ENCODE results near the gene DCLK1. TPM values are rescaled to one million over a fixed set of nuclear protein-coding genes. Genes with fewer than 3 reads are reported as not detected.

DCLK1 gene
- total and polyA plus RNA-seq, 7 donors, result 0.98 to 15.1 (median 3.9) TPM

GRCh38 chr13:35792021-35792420 lies 339.2 kb downstream of the DCLK1 start:
- ATAC-seq (no peak), DNase-seq (no peak)
- Histone ChIP-seq H3K4me1 (no peaks in the 10 kb centered on the region), H3K9me3 (no peaks in the 10 kb centered on the region), H3K27ac (no peak overlapping the region), H3K27me3 (ENCODE audit: insufficient read depth in 3 of 3, low read length in 2 of 3) (no peaks in the 10 kb centered on the region), H3K36me3 (ENCODE audit: insufficient read depth in 1 of 2, low read depth in 1 of 2) (no peaks in the 10 kb centered on the region), H3K4me3 (no peak overlapping the region)
- intact Hi-C loops (cut with DNase I), result no loop called here
- WGBS, 3 donors, result 41 to 57% (median 50%) methylated on average over 8 of the region's 8 CpGs
- TF ChIP-seq CTCF (IDR thresholded peaks at IDR 0.05), result no peak

GRCh38 chr13:35791184-35791851 lies 339.9 kb downstream of the DCLK1 start:
- peak in 1 of 4 donors; percentile 58 for ATAC-seq
- Histone ChIP-seq H3K27ac (no peak overlapping the region), H3K9me3 (no peaks in the 10 kb centered on the region), H3K4me3 (no peak overlapping the region), H3K27me3 (ENCODE audit: insufficient read depth in 3 of 3, low read length in 2 of 3) (no peaks in the 10 kb centered on the region), H3K4me1 (no peaks in the 10 kb centered on the region), H3K36me3 (ENCODE audit: insufficient read depth in 1 of 2, low read depth in 1 of 2) (no peaks in the 10 kb centered on the region)
- TF ChIP-seq CTCF (IDR thresholded peaks at IDR 0.05), result no peak
- WGBS, 3 donors, result 43 to 64% (median 49%) methylated on average over 3 of the region's 3 CpGs
- intact Hi-C loops (cut with DNase I), result no loop called here
- DNase-seq, result no peak

GRCh38 chr13:35789335-35790165 lies 341.6 kb downstream of the DCLK1 start:
- no peak for DNase-seq
- intact Hi-C loops (cut with DNase I), result loop anchor here in 1 of 2 donors (10.0 kb wide), 1 partner anchor 155 kb away; no protein-coding TSS in a partner anchor
- Histone ChIP-seq H3K27me3 (ENCODE audit: insufficient read depth in 3 of 3, low read length in 2 of 3) (peaks cover 0 to 3% (median 0%) of the 10 kb centered on the region in 3 donors), H3K4me1 (no peaks in the 10 kb centered on the region), H3K27ac (no peak overlapping the region), H3K36me3 (ENCODE audit: insufficient read depth in 1 of 2, low read depth in 1 of 2) (no peaks in the 10 kb centered on the region), H3K4me3 (no peak overlapping the region), H3K9me3 (no peaks in the 10 kb centered on the region)
- WGBS, 3 donors, result 67 to 70% (median 69%) methylated on average over 6 of the region's 6 CpGs
- peak in 2 of 4 donors; percentile 36 to 72 for ATAC-seq
- TF ChIP-seq CTCF (IDR thresholded peaks at IDR 0.05), result peak; percentile 67

GRCh38 chr13:35787937-35788336 lies 343.2 kb downstream of the DCLK1 start:
- Histone ChIP-seq H3K4me1 (no peaks in the 10 kb centered on the region), H3K9me3 (no peaks in the 10 kb centered on the region), H3K27ac (no peak overlapping the region), H3K27me3 (ENCODE audit: insufficient read depth in 3 of 3, low read length in 2 of 3) (peaks cover 0 to 3% (median 0%) of the 10 kb centered on the region in 3 donors), H3K4me3 (no peak overlapping the region), H3K36me3 (ENCODE audit: insufficient read depth in 1 of 2, low read depth in 1 of 2) (no peaks in the 10 kb centered on the region)
- WGBS, 3 donors, result 46 to 61% (median 52%) methylated on average over 3 of the region's 3 CpGs
- ATAC-seq (no peak), DNase-seq (no peak)
- intact Hi-C loops (cut with DNase I), result loop anchor here in 1 of 2 donors (10.0 kb wide), 1 partner anchor 153 kb away; no protein-coding TSS in a partner anchor
- TF ChIP-seq CTCF (IDR thresholded peaks at IDR 0.05), result no peak
